HL-60 (cell line): ENCODE data around the gene CSTF2T.

ENCODE experiments used
- DNase-seq, 2 experiments: peaks; one replicate each; pipeline ENCODE4 v3.0.0-alpha.2; 2010 to 2020; ENCODE audit warnings: low read depth in 1 of 2, low spot score in 1 of 2
- H3K27ac ChIP-seq: fragments of 250-450 bp; sonication (Bioruptor Pico); replicated peaks from 2 replicates; pipeline ENCODE4 v1.5.1; 2020; ENCODE audit warnings: mild to moderate bottlenecking, moderate library complexity
- H3K27me3 ChIP-seq: fragments of 250-450 bp; sonication (Bioruptor Pico); 2 replicates; pipeline ENCODE4 v1.5.1; 2021; ENCODE audit warnings: mild to moderate bottlenecking, moderate library complexity; ENCODE audit not compliant: insufficient read depth, poor library complexity, severe bottlenecking
- H3K4me3 ChIP-seq: replicated peaks from 2 replicates; pipeline ENCODE4 v1.5.1; 2011; ENCODE audit warnings: mild to moderate bottlenecking, control low read depth, low read length; ENCODE audit not compliant: insufficient read depth
- GABPA ChIP-seq: IDR thresholded peaks from 2 replicates; pipeline ENCODE4 v1.6.1; 2012; ENCODE audit warnings: low read depth
- POLR2AphosphoS5 ChIP-seq: IDR thresholded peaks from 2 replicates; pipeline ENCODE4 v1.6.1; 2012; ENCODE audit warnings: low read depth
- REST ChIP-seq: IDR thresholded peaks from 2 replicates; pipeline ENCODE4 v1.6.1; 2012; ENCODE audit warnings: low read depth; ENCODE audit not compliant: insufficient replicate concordance
- SPI1 ChIP-seq: IDR thresholded peaks from 2 replicates; pipeline ENCODE4 v1.6.1; 2012; ENCODE audit warnings: low read depth, mild to moderate bottlenecking, borderline replicate concordance
- TF ChIP-seq, protein P1 (sequence below): IDR thresholded peaks from one replicate; pipeline ENCODE4 v1.5.1; 2011; ENCODE audit warnings: low read length, control low read depth, inconsistent platforms; ENCODE audit not compliant: insufficient read depth

CSTF2T gene

GRCh38 chr10:51653025-51653424 is 46.4 kb downstream of the CSTF2T start:
- TF ChIP-seq, protein P1, sequence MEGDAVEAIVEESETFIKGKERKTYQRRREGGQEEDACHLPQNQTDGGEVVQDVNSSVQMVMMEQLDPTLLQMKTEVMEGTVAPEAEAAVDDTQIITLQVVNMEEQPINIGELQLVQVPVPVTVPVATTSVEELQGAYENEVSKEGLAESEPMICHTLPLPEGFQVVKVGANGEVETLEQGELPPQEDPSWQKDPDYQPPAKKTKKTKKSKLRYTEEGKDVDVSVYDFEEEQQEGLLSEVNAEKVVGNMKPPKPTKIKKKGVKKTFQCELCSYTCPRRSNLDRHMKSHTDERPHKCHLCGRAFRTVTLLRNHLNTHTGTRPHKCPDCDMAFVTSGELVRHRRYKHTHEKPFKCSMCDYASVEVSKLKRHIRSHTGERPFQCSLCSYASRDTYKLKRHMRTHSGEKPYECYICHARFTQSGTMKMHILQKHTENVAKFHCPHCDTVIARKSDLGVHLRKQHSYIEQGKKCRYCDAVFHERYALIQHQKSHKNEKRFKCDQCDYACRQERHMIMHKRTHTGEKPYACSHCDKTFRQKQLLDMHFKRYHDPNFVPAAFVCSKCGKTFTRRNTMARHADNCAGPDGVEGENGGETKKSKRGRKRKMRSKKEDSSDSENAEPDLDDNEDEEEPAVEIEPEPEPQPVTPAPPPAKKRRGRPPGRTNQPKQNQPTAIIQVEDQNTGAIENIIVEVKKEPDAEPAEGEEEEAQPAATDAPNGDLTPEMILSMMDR, result no peak
- no peak for TF ChIP-seq GABPA
- TF ChIP-seq POLR2AphosphoS5, result no peak
- TF ChIP-seq SPI1, result no peak
- TF ChIP-seq REST, result no peak
- Histone ChIP-seq H3K27me3 (no peaks in the 10 kb centered on the region), H3K27ac (no peak overlapping the region), H3K4me3 (no peak overlapping the region)
- no peak for DNase-seq

GRCh38 chr10:51651063-51651462 is 48.3 kb downstream of the CSTF2T start:
- TF ChIP-seq POLR2AphosphoS5 (no peak), REST (no peak), SPI1 (no peak), GABPA (no peak)
- TF ChIP-seq, protein P1, result no peak

DNA sequence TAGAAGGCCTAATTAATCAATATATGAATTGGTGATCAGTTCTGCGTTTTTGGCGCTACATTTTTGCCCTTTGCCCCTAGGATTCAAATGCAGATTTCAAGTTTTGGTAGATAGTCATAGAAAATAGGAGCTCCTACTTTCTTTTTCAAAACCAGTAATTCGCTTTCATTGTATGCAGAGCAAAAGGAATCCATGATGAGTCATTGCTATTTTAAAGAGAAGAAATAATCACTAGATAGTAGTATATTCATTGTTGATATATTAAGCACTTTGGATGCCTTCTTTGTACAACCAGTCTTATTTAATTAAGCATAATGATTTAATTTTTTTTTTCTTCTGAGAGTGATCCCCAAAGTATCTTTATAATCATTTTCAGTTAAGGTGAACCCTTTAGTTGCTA is 50.3 kb downstream of the CSTF2T start:
- TF ChIP-seq GABPA (no peak), REST (no peak)
- TF ChIP-seq, protein P1, result no peak
- DNase-seq, result no peak
- H3K27me3 ChIP-seq, result no peaks in the 10 kb centered on the region
- no peak overlapping the region for H3K4me3 ChIP-seq
- no peak overlapping the region for H3K27ac ChIP-seq

More at GRCh38 chr10:51651063-51651462, 48.3 kb downstream of the CSTF2T start:
- no peaks in the 10 kb centered on the region for H3K27me3 ChIP-seq
- no peak for DNase-seq
- no peak overlapping the region for H3K4me3 ChIP-seq
- H3K27ac ChIP-seq, result no peak overlapping the region
